Keratinocyte (primary cell): ENCODE results near the gene SLC4A2. TPM values are rescaled to one million over a fixed set of nuclear protein-coding genes. Genes with fewer than 3 reads are reported as not detected.

Experiments
- DNase-seq: peaks from one replicate; pipeline ENCODE4 v3.0.0-alpha.2; 2011; ENCODE audit warnings: low read depth, missing footprints, low spot score
- FAIRE-seq: peaks from 2 replicates; lab custom pipeline; 2011; peaks lifted over from hg19 to GRCh38; lab: Jason Lieb, UNC
- H2AFZ ChIP-seq: 2 replicates; pipeline ENCODE4 v1.6.0; 2012; ENCODE audit warnings: low read length, control low read depth, inconsistent platforms; ENCODE audit not compliant: control insufficient read depth
- H3K27ac ChIP-seq: 2 replicates; pipeline ENCODE4 v1.5.1; 2011; ENCODE audit warnings: low read length; ENCODE audit not compliant: control insufficient read depth, insufficient read depth
- H3K27me3 ChIP-seq: 3 replicates; pipeline ENCODE4 v1.6.0; 2011; ENCODE audit warnings: low read length; ENCODE audit not compliant: control insufficient read depth, insufficient read depth; ENCODE audit errors: extremely low read depth
- H3K36me3 ChIP-seq, 2 experiments: 2 replicates in 1 of 2; 3 replicates in 1 of 2; pipeline ENCODE4 v1.5.1; 2011; ENCODE audit warnings: low read length in 2 of 2, mild to moderate bottlenecking in 1 of 2; ENCODE audit not compliant: control insufficient read depth in 2 of 2, insufficient read depth in 2 of 2; ENCODE audit errors: extremely low read depth in 1 of 2
- H3K4me1 ChIP-seq: 3 replicates; pipeline ENCODE4 v1.5.1; 2011; ENCODE audit warnings: low read length; ENCODE audit not compliant: control insufficient read depth, insufficient read depth; ENCODE audit errors: extremely low read depth
- H3K4me2 ChIP-seq: 3 replicates; pipeline ENCODE4 v1.6.0; 2011; ENCODE audit warnings: low read depth, low read length; ENCODE audit not compliant: control insufficient read depth, insufficient read depth; ENCODE audit errors: extremely low read depth
- H3K4me3 ChIP-seq, 3 experiments: fragments of 200-600 bp in 1 of 3; sonication (generic) in 1 of 3; 2 replicates in 2 of 3; 3 replicates in 1 of 3; pipeline ENCODE4 v1.5.1; 2011 to 2016; ENCODE audit warnings: low read length in 3 of 3, mild to moderate bottlenecking in 3 of 3, control low read depth in 2 of 3, inconsistent platforms in 1 of 3, low read depth in 1 of 3, mixed read lengths in 1 of 3, mixed run types in 1 of 3, moderate library complexity in 1 of 3; ENCODE audit not compliant: control insufficient read depth in 2 of 3, insufficient read depth in 2 of 3; ENCODE audit errors: extremely low read depth in 1 of 3
- H3K79me2 ChIP-seq: 2 replicates; pipeline ENCODE4 v1.6.0; 2012; ENCODE audit warnings: low read length; ENCODE audit not compliant: control insufficient read depth, insufficient read depth
- H3K9ac ChIP-seq: 3 replicates; pipeline ENCODE4 v1.6.0; 2011; ENCODE audit warnings: low read length; ENCODE audit not compliant: control insufficient read depth, insufficient read depth; ENCODE audit errors: extremely low read depth
- H3K9me1 ChIP-seq: 3 replicates; pipeline ENCODE4 v1.6.0; 2011; ENCODE audit warnings: low read length; ENCODE audit not compliant: control insufficient read depth, insufficient read depth; ENCODE audit errors: extremely low read depth
- H3K9me3 ChIP-seq: 2 replicates; pipeline ENCODE4 v1.5.1; 2012; ENCODE audit warnings: low read depth, low read length; ENCODE audit not compliant: control insufficient read depth
- H4K20me1 ChIP-seq: 3 replicates; pipeline ENCODE4 v1.6.0; 2011; ENCODE audit warnings: low read length; ENCODE audit not compliant: control insufficient read depth, insufficient read depth; ENCODE audit errors: extremely low read depth
- CTCF ChIP-seq, 3 experiments: IDR thresholded peaks in 1 of 3; conservative IDR thresholded peaks in 1 of 3; optimal IDR thresholded peaks in 1 of 3; 2 replicates in 2 of 3; 3 replicates in 1 of 3; pipeline versions ENCODE3 to v1.5.1; 2011; ENCODE audit warnings: low read length in 3 of 3, mild to moderate bottlenecking in 3 of 3, moderate library complexity in 2 of 3, control low read depth in 1 of 3, inconsistent platforms in 1 of 3; ENCODE audit not compliant: insufficient read depth in 2 of 3; ENCODE audit errors: extremely low read depth in 1 of 3
- EZH2 ChIP-seq: IDR thresholded peaks from one replicate; pipeline ENCODE4 v1.6.1; 2012; ENCODE audit warnings: inconsistent platforms, mild to moderate bottlenecking, low read length, moderate library complexity
- dilution Hi-C: fragments of 300-500 bp; cut with MboI; formaldehyde crosslinking; loops from one replicate; pipeline ENCODE4 v1.7.0; 2020; ENCODE audit warnings: low sequenced_read_pairs; ENCODE audit not compliant: extremely low pct_ligation_motif_present
- polyA plus RNA-seq, 5 experiments: library from polyadenylated mRNA; depleted of rRNA in 3 of 5; stranded (reverse) in 3 of 5; stranded (forward) in 1 of 5; unstranded in 1 of 5; fragments of >200 nt; gene quantifications; 1 replicate in 1 of 5; 2 replicates in 3 of 5; 3 replicates in 1 of 5; pipeline versions ENCODE4 v1.2.1 to v1.2.3, GENCODE V29; 2011 to 2012; ENCODE audit warnings: missing spikeins in 2 of 5, low read depth in 1 of 5, low replicate concordance in 1 of 5

SLC4A2 gene
- polyA plus RNA-seq, 1 donor (not counting 4 experiments of a cell fraction or from before 2014, with no cell fraction given): 33.8 TPM

GRCh38 chr7:151034312-151035025 is 24.9 kb upstream of the SLC4A2 start:
- H3K27ac ChIP-seq: no peak overlapping the region
- H3K4me2 ChIP-seq: no peak overlapping the region
- FAIRE-seq (no peak), DNase-seq (no peak)
- no peaks in the 10 kb centered on the region for H3K9me3 ChIP-seq
- dilution Hi-C loops: no loop called here
- H3K4me1 ChIP-seq: peaks cover 8% of the 10 kb centered on the region
- TF ChIP-seq EZH2 (no peak), CTCF (optimal IDR thresholded peaks at IDR 0.05 in 1 of 3, IDR thresholded peaks at IDR 0.05 in 1 of 3, conservative IDR thresholded peaks at IDR 0.05 in 1 of 3; ENCODE audit: extremely low read depth in 1 of 3, insufficient read depth in 2 of 3, low read length in 3 of 3) (no peak)
- no peak overlapping the region for H3K9ac ChIP-seq
- H3K4me3 ChIP-seq: no peak overlapping the region
- H3K79me2 ChIP-seq: peaks cover 6% of the 10 kb centered on the region
- H2AFZ ChIP-seq: no peak overlapping the region
- H3K27me3 ChIP-seq: no peaks in the 10 kb centered on the region
- H3K36me3 ChIP-seq: peaks cover 26 to 34% of the 10 kb centered on the region in 2 experiments
- peaks cover 2% of the 10 kb centered on the region for H3K9me1 ChIP-seq
- no peaks in the 10 kb centered on the region for H4K20me1 ChIP-seq

GRCh38 chr7:151035026-151035717 is 24.2 kb upstream of the SLC4A2 start:
- peaks cover 8% of the 10 kb centered on the region for H3K4me1 ChIP-seq
- no peak overlapping the region for H2AFZ ChIP-seq
- H3K27ac ChIP-seq: no peak overlapping the region
- no peaks in the 10 kb centered on the region for H4K20me1 ChIP-seq
- H3K27me3 ChIP-seq: no peaks in the 10 kb centered on the region
- no peak overlapping the region for H3K4me2 ChIP-seq
- H3K4me3 ChIP-seq: no peak overlapping the region
- DNase-seq: no peak
- no peak for TF ChIP-seq CTCF (optimal IDR thresholded peaks at IDR 0.05 in 1 of 3, IDR thresholded peaks at IDR 0.05 in 1 of 3, conservative IDR thresholded peaks at IDR 0.05 in 1 of 3; ENCODE audit: extremely low read depth in 1 of 3, insufficient read depth in 2 of 3, low read length in 3 of 3)
- no peak for TF ChIP-seq EZH2
- H3K9me3 ChIP-seq: no peaks in the 10 kb centered on the region
- H3K9ac ChIP-seq: no peak overlapping the region
- H3K79me2 ChIP-seq: peaks cover 3% of the 10 kb centered on the region
- dilution Hi-C loops: no loop called here
- peaks cover 26 to 37% of the 10 kb centered on the region in 2 experiments for H3K36me3 ChIP-seq
- FAIRE-seq: no peak
- H3K9me1 ChIP-seq: peaks cover 2% of the 10 kb centered on the region
